Cardiac muscle cell (in vitro differentiated cells and primary cell): ENCODE data around the gene NEU2. TPM values are rescaled to one million over a fixed set of nuclear protein-coding genes. Genes with fewer than 3 reads are reported as not detected.

ENCODE experiments used
- DNase-seq, 2 donors: peaks; one replicate each; pipeline versions ENCODE4 v3.0.0 to v3.0.0-alpha.2; 2010 to 2017; ENCODE audit warnings: low read depth in 1 of 2, low spot score in 1 of 2
- H3K27ac ChIP-seq: fragments of 200-600 bp; sonication (generic); 2 replicates; pipeline ENCODE4 v1.5.1; 2016
- H3K27me3 ChIP-seq: fragments of 200-600 bp; sonication (generic); 2 replicates; pipeline ENCODE4 v1.6.0; 2016; ENCODE audit warnings: control low read depth
- H3K36me3 ChIP-seq: fragments of 200-600 bp; sonication (generic); 2 replicates; pipeline ENCODE4 v1.5.1; 2016; ENCODE audit warnings: control low read depth
- H3K4me1 ChIP-seq: fragments of 200-600 bp; sonication (generic); 2 replicates; pipeline ENCODE4 v1.8.1; 2017; ENCODE audit warnings: low read depth, mild to moderate bottlenecking, mixed run types
- H3K4me3 ChIP-seq: fragments of 200-600 bp; sonication (generic); 2 replicates; pipeline ENCODE4 v1.5.1; 2016; ENCODE audit warnings: mild to moderate bottlenecking
- H3K9me3 ChIP-seq: fragments of 200-600 bp; sonication (generic); 2 replicates; pipeline ENCODE4 v1.5.1; 2017; ENCODE audit warnings: low read depth, mild to moderate bottlenecking, control low read depth
- CTCF ChIP-seq: IDR thresholded peaks from 2 replicates; pipeline ENCODE4 v1.5.1; 2012; ENCODE audit warnings: low read depth, mild to moderate bottlenecking, low read length
- polyA plus RNA-seq: library from polyadenylated mRNA; unstranded; fragments of >200 nt; fragmentation: Nextera tagmentation; extraction: Ambion mirVana; gene quantifications from 2 replicates; pipeline ENCODE4 v1.2.1, GENCODE V29; 2016
- total RNA-seq: library from RNA; depleted of rRNA; stranded (reverse); fragments of >200 nt; gene quantifications from 2 replicates; pipeline ENCODE4 v1.2.3, GENCODE V29; 2016

The NEU2 gene
- total and polyA plus RNA-seq, 2 experiments from 2014 or later: not detected

GRCh38 chr2:233039846-233040530 is 7.5 kb downstream of the NEU2 start:
- no peak for DNase-seq
- no peaks in the 10 kb centered on the region for H3K36me3 ChIP-seq

GRCh38 chr2:233040571-233040970 is 8.1 kb downstream of the NEU2 start:
- no peaks in the 10 kb centered on the region for H3K36me3 ChIP-seq
- H3K4me3 ChIP-seq: no peak overlapping the region
- no peaks in the 10 kb centered on the region for H3K4me1 ChIP-seq
- no peak for TF ChIP-seq CTCF
- no peaks in the 10 kb centered on the region for H3K27me3 ChIP-seq
- H3K9me3 ChIP-seq: no peaks in the 10 kb centered on the region
- DNase-seq: no peak
- no peak overlapping the region for H3K27ac ChIP-seq

More at GRCh38 chr2:233039846-233040530, 7.5 kb downstream of the NEU2 start:
- H3K9me3 ChIP-seq: no peaks in the 10 kb centered on the region
- no peak for TF ChIP-seq CTCF
- H3K27me3 ChIP-seq: no peaks in the 10 kb centered on the region
- H3K27ac ChIP-seq: no peak overlapping the region
- H3K4me3 ChIP-seq: no peak overlapping the region
- no peaks in the 10 kb centered on the region for H3K4me1 ChIP-seq

- H3K4me1 ChIP-seq: no peaks in the 10 kb centered on the region
- no peak overlapping the region for H3K27ac ChIP-seq
- no peak for DNase-seq
- no peak overlapping the region for H3K4me3 ChIP-seq
- H3K36me3 ChIP-seq: no peaks in the 10 kb centered on the region
- no peaks in the 10 kb centered on the region for H3K27me3 ChIP-seq
- H3K9me3 ChIP-seq: no peaks in the 10 kb centered on the region
- no peak for TF ChIP-seq CTCF
Observed at GRCh38 chr2:233041722-233042323, 9.4 kb downstream of the NEU2 start.

- Histone ChIP-seq H3K36me3 (no peaks in the 10 kb centered on the region), H3K9me3 (no peaks in the 10 kb centered on the region), H3K4me1 (no peaks in the 10 kb centered on the region), H3K27me3 (no peaks in the 10 kb centered on the region), H3K27ac (no peak overlapping the region), H3K4me3 (no peak overlapping the region)
- no peak for DNase-seq
- TF ChIP-seq CTCF: no peak
Observed at GRCh38 chr2:233042549-233042948, 10.1 kb downstream of the NEU2 start.

- Histone ChIP-seq H3K4me1 (no peaks in the 10 kb centered on the region), H3K27ac (no peak overlapping the region), H3K27me3 (peaks cover 3% of the 10 kb centered on the region), H3K4me3 (no peak overlapping the region), H3K36me3 (no peaks in the 10 kb centered on the region), H3K9me3 (no peaks in the 10 kb centered on the region)
- DNase-seq: no peak
- TF ChIP-seq CTCF: no peak
Observed at GRCh38 chr2:233044974-233045605, 12.6 kb downstream of the NEU2 start.
